Activated effector memory CD4-positive, alpha-beta T cell treated with anti-CD3 and anti-CD28 coated beads, Interleukin-2, amount 50 U/mL, for 16 hours (primary cell): ENCODE data around the gene TUBA4B.
A peak's percentile ranks its signal among the peaks of the same experiment; 100 is the strongest.

ENCODE experiments used
- DNase-seq: peaks from one replicate; pipeline ENCODE4 v3.0.0-alpha.2; 2020

Gene TUBA4B

DNA sequence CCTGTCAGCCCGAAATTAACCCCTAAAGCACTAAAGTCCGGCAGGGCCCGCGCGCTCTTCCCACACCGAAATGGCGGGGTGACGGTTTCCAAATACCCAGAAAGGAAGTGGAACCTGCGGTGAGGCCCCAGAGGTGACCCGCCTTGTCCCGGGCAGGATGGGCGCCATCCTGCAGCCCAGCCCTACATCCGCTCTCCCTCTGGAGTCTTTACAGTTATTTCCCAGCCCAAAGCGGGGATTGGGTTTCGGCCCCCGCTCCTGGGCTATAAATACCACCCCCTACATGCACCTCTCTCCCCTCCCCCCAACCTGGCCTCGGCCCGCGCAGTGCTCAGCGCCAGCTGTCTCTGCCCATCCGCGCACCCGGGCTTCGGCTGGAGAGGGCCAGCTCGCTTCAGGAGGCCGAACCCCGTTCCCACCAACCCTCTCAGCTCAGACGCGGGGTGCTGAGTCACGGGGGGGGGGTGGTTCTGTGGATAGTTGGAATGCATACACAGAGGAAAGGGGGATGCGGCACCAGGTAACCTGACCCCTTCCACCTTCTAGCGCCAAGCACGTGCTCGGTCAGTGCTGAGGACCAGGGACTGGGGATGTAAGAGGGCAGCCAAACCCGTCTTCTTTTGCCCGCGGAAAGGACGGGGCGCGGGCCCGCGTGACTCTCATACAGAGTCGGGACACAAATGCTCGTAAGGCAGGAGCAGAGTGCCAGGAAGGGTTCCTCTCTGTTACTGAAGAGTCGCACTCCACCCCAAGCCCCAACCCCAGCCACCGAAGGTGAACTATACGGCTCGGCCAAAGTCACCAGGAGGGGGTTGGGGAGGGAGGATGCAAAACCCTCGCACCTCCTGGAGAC is at the start of gene TUBA4B:
TUBA4B (plus strand) TSS at position 344 of the 853 bp plus-strand sequence; CDS start at position 509, 165 bp downstream.
- DNase-seq, result peak; percentile 80

- DNase-seq, result no peak
These were observed 48.4 kb upstream of the TUBA4B start for GRCh38 chr2:219204425-219205164.

DNA sequence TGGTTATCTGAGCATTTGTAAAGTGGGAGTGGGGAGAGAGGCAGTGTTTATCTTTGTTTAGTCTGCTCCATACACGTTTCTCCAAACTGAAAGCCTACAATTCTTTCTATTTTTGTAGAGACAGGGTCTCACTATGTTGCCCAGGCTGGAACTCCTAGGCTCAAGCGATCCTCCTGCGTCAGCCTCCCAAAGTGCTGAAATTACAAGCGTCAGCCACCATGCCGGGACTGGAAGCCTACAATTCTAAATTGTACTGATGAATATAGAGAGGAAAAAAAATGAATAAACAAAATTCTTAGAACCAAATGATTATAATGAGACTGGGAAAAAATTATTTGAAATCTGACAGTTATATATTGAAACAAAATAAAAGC is 47.9 kb upstream of the TUBA4B start:
- no peak for DNase-seq

DNA sequence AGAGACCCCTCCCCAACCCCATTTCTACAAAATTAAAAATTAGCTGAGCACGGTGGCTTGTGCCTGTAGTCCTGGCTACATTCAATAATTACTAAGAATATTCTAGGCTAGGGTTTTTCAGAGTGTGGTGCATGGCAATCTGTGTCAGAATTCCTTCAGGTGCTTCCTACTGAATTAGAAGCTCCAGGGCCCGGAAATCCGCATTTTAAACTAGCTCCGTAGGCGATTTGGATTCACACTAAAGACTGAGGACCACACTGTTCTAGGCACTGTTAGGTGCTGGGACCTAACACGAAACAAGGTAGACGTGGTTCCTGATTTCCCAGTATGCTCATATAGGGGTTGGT is 47.1 kb upstream of the TUBA4B start:
- DNase-seq, result no peak

DNA sequence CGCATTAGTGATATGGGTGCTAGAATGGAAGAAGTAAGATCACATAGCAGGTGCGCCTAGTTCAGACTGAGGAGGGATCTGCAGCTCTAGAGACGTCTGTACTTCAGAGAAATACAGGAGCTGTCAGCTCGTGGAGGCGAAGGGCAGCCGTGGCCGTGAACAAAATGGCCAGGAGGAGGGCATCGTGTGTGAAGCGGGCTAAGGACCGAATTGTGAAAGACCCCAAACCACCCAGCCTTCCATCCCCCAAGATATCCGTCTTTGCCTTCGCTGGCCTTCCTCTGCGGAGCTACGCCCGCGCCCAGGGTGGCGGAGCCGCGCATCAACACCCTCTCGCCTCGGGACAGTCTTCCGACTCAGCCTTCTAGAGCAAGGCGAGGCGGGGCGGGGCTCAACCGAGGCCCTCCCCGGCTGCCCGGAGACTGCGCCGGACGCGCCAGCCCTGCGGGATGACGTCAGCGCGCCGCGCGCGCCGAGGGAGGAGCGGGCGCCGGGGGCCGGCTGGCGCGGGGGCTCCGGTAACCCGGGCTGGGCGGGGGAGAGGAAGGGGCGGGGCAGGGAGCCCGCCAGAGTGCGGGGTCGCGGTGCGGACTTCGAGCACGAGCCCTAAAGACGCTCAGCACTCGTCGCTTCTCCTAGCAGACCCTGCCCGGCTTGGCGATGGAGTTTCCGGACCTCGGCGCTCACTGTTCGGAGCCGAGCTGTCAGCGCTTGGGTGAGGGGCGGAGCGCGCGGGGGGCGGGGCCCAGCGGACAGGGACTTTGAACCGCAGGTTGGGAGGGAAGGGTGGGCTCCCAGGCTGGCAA is 46.5 kb upstream of the TUBA4B start, which contains the start of gene ZFAND2B:
ZFAND2B (plus strand) TSS at position 455 of the 806 bp plus-strand sequence; CDS start at position 661, 206 bp downstream.
- peak; percentile 98 for DNase-seq

DNA sequence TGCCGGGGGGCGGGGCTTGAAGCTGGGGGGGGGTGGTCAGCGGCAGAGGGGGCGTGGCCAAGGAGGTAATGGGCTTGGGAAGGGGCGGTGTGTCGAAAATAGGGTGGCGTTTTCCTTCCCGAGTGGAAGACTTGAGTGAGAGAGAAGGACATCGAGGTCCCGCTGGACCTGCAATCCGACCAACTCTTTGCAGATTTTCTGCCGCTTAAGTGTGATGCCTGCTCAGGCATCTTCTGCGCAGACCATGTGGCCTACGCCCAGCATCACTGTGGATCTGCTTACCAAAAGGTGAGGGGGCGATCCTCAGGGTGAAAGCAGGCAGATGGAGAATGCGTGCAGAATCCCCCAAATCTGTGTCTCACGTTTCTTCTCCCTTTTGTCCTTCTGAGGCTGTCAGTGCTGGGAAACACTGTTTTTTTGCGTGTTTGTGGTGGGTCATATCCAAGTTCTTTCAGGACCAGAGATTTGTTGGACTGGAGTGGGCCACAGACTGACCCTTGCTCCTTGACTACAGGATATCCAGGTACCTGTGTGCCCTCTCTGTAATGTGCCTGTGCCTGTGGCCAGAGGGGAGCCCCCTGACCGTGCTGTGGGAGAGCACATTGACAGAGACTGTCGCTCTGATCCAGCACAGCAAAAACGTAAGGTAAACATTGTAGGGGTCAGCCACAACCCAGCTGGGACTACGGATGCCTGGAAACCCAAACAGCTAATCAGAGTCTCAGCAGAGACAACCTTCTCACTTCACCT is 45.7 kb upstream of the TUBA4B start:
- DNase-seq, result no peak

- no peak for DNase-seq
These were observed 44.9 kb upstream of the TUBA4B start for GRCh38 chr2:219207884-219208740.

GRCh38 chr2:219209236-219210195 is 43.5 kb upstream of the TUBA4B start:
- DNase-seq, result no peak

- no peak for DNase-seq
These were observed 42.7 kb upstream of the TUBA4B start for GRCh38 chr2:219210196-219210885.

- no peak for DNase-seq
These were observed 42.1 kb upstream of the TUBA4B start for GRCh38 chr2:219210886-219211362.

DNA sequence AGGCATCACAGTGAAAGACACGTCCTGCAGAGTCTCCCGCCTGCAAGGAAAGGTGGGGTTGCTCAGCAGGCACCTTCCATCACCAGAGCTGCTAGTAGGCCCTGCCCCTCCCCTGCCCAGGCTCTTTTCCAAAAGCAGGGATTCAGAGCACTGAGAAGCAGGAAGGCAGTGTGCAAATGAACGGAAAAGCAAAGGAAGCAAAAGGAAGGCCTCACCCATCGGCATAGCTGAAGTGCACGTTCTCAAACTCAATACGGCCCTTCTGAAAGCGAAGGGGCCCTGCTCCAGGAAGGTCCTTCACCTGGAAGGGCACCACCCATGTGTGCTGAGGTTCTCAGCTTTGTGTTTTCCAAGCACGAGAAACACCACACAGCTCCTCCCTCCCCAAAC is 40.0 kb upstream of the TUBA4B start:
- no peak for DNase-seq

- no peak for DNase-seq
These were observed 39.5 kb upstream of the TUBA4B start for GRCh38 chr2:219213486-219214071.

DNA sequence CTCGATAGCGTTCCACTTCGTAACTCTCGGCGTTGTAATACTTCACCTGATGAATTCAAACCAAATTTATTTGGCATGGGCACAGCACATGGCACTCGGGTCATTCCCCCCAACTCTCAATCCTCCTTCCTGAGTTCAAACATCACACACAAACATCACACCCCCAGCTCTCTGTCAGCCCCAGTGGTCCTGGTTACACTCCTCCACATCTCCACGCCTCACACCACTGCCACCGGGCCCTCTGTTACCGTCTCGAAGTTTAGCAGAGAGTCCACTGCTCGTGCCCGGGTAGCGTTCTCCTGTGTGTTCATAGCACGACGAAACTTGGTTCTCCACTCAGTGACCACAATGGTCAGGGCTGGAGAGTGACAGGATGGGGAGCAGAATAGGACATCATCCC is 38.9 kb upstream of the TUBA4B start:
- DNase-seq, result no peak

- no peak for DNase-seq
These were observed 38.3 kb upstream of the TUBA4B start for GRCh38 chr2:219214786-219215185.

DNA sequence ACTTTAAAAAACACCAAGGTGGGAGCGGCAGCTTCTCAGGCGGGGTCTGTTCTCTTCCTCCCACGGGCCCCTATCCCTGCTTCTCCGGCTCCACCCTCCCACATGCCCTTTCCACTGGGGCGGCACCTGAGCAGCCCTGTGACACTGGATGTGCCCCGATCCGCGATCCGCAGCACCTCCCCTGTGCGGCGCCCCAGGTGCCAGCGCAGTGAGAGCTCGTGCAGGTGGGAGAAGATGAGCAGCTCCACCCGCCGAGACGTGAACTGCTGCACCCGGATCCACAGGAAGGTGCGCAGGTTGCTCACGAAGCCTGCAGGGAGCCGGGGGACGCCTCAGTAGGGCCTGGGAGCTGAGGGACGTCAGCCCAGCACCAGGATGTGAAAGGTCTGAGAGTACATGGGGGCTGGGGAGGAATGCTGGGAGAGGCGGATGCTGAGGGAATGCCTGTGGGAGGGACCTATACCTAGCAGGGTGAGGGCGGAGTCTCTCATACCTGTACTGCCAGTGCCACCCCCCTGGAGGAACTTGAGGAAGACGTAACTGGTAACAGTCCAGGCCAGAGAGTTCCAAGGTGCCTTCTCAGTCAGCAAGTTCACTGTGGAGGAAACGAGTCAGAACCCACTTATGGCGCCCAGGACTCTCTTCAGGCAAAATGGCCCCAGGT is 37.0 kb upstream of the TUBA4B start:
- DNase-seq, result no peak

DNA sequence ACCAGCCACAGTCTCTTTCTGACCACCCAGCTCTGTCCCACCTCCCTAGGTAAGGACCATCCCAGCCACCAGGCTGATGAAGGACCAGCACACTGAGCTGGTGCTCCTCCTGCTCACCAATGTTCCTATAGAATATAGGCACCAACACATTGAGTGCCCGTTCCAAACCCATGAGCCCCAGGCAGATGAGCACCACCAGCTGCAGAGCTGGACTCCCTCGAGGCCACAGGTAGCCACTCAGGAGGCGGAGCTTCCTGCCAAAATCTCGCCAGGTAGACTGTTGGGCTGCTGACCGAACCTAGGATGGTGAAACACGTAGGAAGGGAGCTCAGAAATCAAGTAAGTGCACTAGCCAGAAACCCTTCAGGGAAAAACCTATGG is 36.5 kb upstream of the TUBA4B start:
- no peak for DNase-seq

GRCh38 chr2:219218217-219218731 is 34.8 kb upstream of the TUBA4B start:
- DNase-seq, result no peak
